Activated naive CD8-positive, alpha-beta T cell treated with anti-CD3 and anti-CD28 coated beads, Interleukin-2, amount 50 U/mL, for 24 hours (primary cell): ENCODE data around the gene ABCE1.

ENCODE experiments used
- ATAC-seq: fragments of 150-1000 bp; cut with Tn5 transposase; one replicate; pipeline ENCODE4 v1.10.0; 2021
- DNase-seq: peaks from one replicate; pipeline ENCODE4 v3.0.0; 2021
- H3K27ac Mint-ChIP-seq: one replicate; pipeline ENCODE4 v1.8.0; 2021; ENCODE audit warnings: mild to moderate bottlenecking, mixed read lengths
- H3K27me3 Mint-ChIP-seq: one replicate; pipeline ENCODE4 v1.8.0; 2021; ENCODE audit warnings: mixed read lengths
- H3K36me3 Mint-ChIP-seq: one replicate; pipeline ENCODE4 v1.8.0; 2021; ENCODE audit warnings: low read depth, mixed read lengths
- H3K4me1 Mint-ChIP-seq: one replicate; pipeline ENCODE4 v1.8.0; 2021; ENCODE audit warnings: mixed read lengths
- H3K4me3 Mint-ChIP-seq: one replicate; pipeline ENCODE4 v1.8.0; 2021; ENCODE audit warnings: mild to moderate bottlenecking, moderate library complexity, mixed read lengths
- H3K9me3 Mint-ChIP-seq: one replicate; pipeline ENCODE4 v1.8.0; 2021; ENCODE audit warnings: mixed read lengths

Gene ABCE1

DNA sequence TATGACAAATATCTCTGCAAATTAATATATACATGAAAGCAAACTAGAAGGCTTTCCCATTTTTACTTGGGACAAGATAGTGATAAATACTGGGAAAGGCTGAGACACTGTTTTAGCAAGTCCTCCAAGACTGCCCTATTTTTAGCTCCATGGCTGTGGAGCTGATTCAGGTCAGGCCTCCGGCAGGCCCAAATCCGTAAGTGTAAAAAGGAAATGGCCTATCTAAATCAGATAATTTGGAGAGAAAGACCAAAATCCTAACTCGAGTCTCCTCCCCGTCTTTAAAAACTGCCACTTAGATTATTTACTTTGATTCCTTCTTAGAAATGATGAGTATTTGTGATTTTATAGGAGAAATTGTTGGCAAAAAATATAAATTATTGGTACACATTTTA is 79.4 kb downstream of the ABCE1 start:
- no peak for ATAC-seq
- peak overlapping the region; percentile 97 for H3K27ac Mint-ChIP-seq
- no peaks in the 10 kb centered on the region for H3K27me3 Mint-ChIP-seq
- H3K36me3 Mint-ChIP-seq: peaks cover 43% of the 10 kb centered on the region
- peak overlapping the region; percentile 93 for H3K4me3 Mint-ChIP-seq
- peaks cover 58% of the 10 kb centered on the region for H3K4me1 Mint-ChIP-seq
- no peak for DNase-seq
- no peaks in the 10 kb centered on the region for H3K9me3 Mint-ChIP-seq

DNA sequence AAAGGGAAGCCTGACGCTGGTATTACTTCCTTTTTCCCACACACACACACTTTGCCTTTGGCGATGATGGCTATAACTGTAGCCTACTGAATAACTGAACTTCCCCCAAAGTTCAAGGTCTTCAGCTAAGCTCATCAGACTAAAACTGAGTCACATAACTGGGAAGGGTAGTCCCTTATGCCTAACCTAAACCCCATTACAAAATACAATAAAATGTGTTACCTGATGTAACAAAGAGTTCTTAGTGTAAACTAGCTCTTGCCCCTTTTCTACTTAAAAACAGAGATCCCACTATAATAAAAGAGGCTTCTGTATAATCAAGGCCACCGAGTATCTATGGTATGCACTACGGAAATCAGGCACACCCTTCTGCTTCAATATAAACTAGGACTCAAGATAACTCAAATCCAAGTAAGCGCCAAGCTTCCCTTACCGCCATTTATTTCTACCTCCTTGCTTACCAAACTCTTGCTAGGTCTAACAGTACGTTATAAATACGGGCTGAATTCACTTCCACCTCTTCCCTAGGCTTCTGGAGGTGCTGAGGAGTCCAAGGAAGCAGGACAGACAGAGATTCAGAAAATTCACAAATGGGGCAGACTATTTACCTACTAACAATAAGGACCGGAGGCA is 79.9 kb downstream of the ABCE1 start:
- DNase-seq: no peak
- no peak for ATAC-seq
- peak overlapping the region; percentile 93 for H3K4me3 Mint-ChIP-seq
- peaks cover 55% of the 10 kb centered on the region for H3K4me1 Mint-ChIP-seq
- H3K27me3 Mint-ChIP-seq: no peaks in the 10 kb centered on the region
- peak overlapping the region; percentile 97 for H3K27ac Mint-ChIP-seq
- H3K36me3 Mint-ChIP-seq: peaks cover 38% of the 10 kb centered on the region
- no peaks in the 10 kb centered on the region for H3K9me3 Mint-ChIP-seq

DNA sequence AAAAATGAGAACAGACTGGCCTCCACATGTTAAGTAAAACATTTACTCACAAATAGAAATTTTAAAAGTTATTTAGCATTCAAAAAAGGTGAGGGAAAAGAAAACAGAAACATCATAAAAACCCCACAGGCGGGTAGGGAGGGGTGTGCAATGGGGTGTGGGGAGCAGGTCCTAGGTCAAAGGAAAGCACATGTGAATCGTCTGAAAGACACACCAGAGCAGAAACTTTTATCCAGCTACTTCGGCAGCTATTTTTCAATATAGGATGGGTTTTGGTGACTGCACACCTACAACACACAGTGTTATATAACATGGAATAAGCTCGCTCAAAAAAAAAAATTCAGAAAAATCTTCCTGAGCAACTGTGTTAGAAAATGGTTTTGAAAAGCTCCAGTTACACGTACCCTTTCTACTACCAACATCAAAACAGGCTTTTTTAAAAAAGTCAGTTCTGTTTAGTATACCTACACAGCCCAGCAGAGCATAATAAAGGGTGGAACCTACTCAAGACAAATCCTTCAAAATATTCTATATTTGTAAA is 80.7 kb downstream of the ABCE1 start:
- H3K4me1 Mint-ChIP-seq: peaks cover 50% of the 10 kb centered on the region
- H3K36me3 Mint-ChIP-seq: peaks cover 33% of the 10 kb centered on the region
- H3K4me3 Mint-ChIP-seq: peak overlapping the region; percentile 93
- H3K9me3 Mint-ChIP-seq: no peaks in the 10 kb centered on the region
- DNase-seq (no peak), ATAC-seq (no peak)
- H3K27me3 Mint-ChIP-seq: no peaks in the 10 kb centered on the region
- H3K27ac Mint-ChIP-seq: peak overlapping the region; percentile 97
